Mesangial cell (primary cell): ENCODE results near the gene VN1R5. TPM values are rescaled to one million over a fixed set of nuclear protein-coding genes. Genes with fewer than 3 reads are reported as not detected.

Experiments
- total RNA-seq: library from RNA; depleted of rRNA; stranded (reverse); fragments of >200 nt; gene quantifications from 2 replicates; pipeline ENCODE4 v1.2.3, GENCODE V29; 2015

The VN1R5 gene
- total RNA-seq: not detected in 2 replicates

GRCh38 chr1:247255772-247256171, at the start of gene VN1R5:
Gene VN1R5 (plus strand): TSS chr1:247256072.

Other genes with a start within 250 kb of the VN1R5 start
- gene ZNF695, start 248.0 kb upstream of the VN1R5 start, total RNA-seq: 0.76 and 8.6 TPM in 2 replicates
- 1.6 and 1.8 TPM in 2 replicates for gene ZNF670, start 177.3 kb upstream of the VN1R5 start, total RNA-seq
- 4.6 and 7.4 TPM in 2 replicates for gene ZNF669, start 151.7 kb upstream of the VN1R5 start, total RNA-seq
- 7.8 and 10.5 TPM in 2 replicates for gene ZNF124, start 84.1 kb upstream of the VN1R5 start, total RNA-seq
- gene ZNF496, start 75.8 kb downstream of the VN1R5 start, total RNA-seq: 40.4 and 51.1 TPM in 2 replicates
- gene NLRP3, start 160.1 kb downstream of the VN1R5 start, total RNA-seq: 0.25 and 0.81 TPM in 2 replicates
- not detected in 2 replicates for gene OR2B11, start 202.0 kb downstream of the VN1R5 start, total RNA-seq